Measurements from ENCODE around the gene CDH23.

Gene CDH23

GRCh38 chr10:71396084-71396710 is 523 bp upstream of the CDH23 start:
- Histone ChIP-seq H2AFZ (ENCODE audit: low read length) (peak overlapping the region; percentile 36; the same call in 1 of the 2 replicates), H3K79me2 (ENCODE audit: insufficient read depth, low read length) (no peaks in the 10 kb centered on the region), H3F3A (ENCODE audit: low read depth) (no peaks in the 10 kb centered on the region), H3K27me3 (ENCODE audit: insufficient read depth, low read length, poor library complexity, severe bottlenecking) (no peaks in the 10 kb centered on the region), H3K36me3 (ENCODE audit: insufficient read depth, low read length) (no peaks in the 10 kb centered on the region), H3K9me3 (ENCODE audit: insufficient read depth, low read depth, low read length) (no peaks in the 10 kb centered on the region), H4K20me1 (ENCODE audit: insufficient read depth, low read length, poor library complexity, severe bottlenecking) (no peaks in the 10 kb centered on the region), H3K4me2 (ENCODE audit: low read depth, low read length, poor library complexity, severe bottlenecking) (peak overlapping the region; percentile 49), H3K4me3 (ENCODE audit: low read length, poor library complexity, severe bottlenecking) (peak overlapping the region; percentile 66), H3K9ac (ENCODE audit: low read depth, low read length, poor library complexity, severe bottlenecking) (no peak overlapping the region), H3K9me2 (replicated peaks; ENCODE audit: low read depth, low read length) (no peaks in the 10 kb centered on the region), H3K4me1 (ENCODE audit: insufficient read depth, low read length, poor library complexity, severe bottlenecking) (peaks cover 3% of the 10 kb centered on the region)
- peak; percentile 35 for TF ChIP-seq CTCF (conservative IDR thresholded peaks at IDR 0.05; ENCODE audit: low read length)
- no peak for TF ChIP-seq EZH2phosphoT487 (IDR thresholded peaks at IDR 0.05; ENCODE audit: borderline replicate concordance)

GRCh38 chr10:71397296-71398212 is 834 bp downstream of the CDH23 start:
- Histone ChIP-seq H4K20me1 (ENCODE audit: insufficient read depth, low read length, poor library complexity, severe bottlenecking) (no peaks in the 10 kb centered on the region), H3K4me1 (ENCODE audit: insufficient read depth, low read length, poor library complexity, severe bottlenecking) (peaks cover 3% of the 10 kb centered on the region), H3K9ac (ENCODE audit: low read depth, low read length, poor library complexity, severe bottlenecking) (no peak overlapping the region), H3K4me3 (ENCODE audit: low read length, poor library complexity, severe bottlenecking) (no peak overlapping the region), H3K4me2 (ENCODE audit: low read depth, low read length, poor library complexity, severe bottlenecking) (no peak overlapping the region), H3K9me2 (replicated peaks; ENCODE audit: low read depth, low read length) (no peaks in the 10 kb centered on the region), H3F3A (ENCODE audit: low read depth) (no peaks in the 10 kb centered on the region), H3K27me3 (ENCODE audit: insufficient read depth, low read length, poor library complexity, severe bottlenecking) (no peaks in the 10 kb centered on the region), H3K9me3 (ENCODE audit: insufficient read depth, low read depth, low read length) (no peaks in the 10 kb centered on the region), H3K36me3 (ENCODE audit: insufficient read depth, low read length) (no peaks in the 10 kb centered on the region), H3K79me2 (ENCODE audit: insufficient read depth, low read length) (no peaks in the 10 kb centered on the region), H2AFZ (ENCODE audit: low read length) (no peak overlapping the region)
- TF ChIP-seq CTCF (conservative IDR thresholded peaks at IDR 0.05; ENCODE audit: low read length) (no peak), EZH2phosphoT487 (IDR thresholded peaks at IDR 0.05; ENCODE audit: borderline replicate concordance) (no peak)

- Histone ChIP-seq H2AFZ (ENCODE audit: low read length) (no peak overlapping the region), H3K4me3 (ENCODE audit: low read length, poor library complexity, severe bottlenecking) (no peak overlapping the region), H3K79me2 (ENCODE audit: insufficient read depth, low read length) (no peaks in the 10 kb centered on the region), H4K20me1 (ENCODE audit: insufficient read depth, low read length, poor library complexity, severe bottlenecking) (no peaks in the 10 kb centered on the region), H3K9ac (ENCODE audit: low read depth, low read length, poor library complexity, severe bottlenecking) (no peak overlapping the region), H3K27me3 (ENCODE audit: insufficient read depth, low read length, poor library complexity, severe bottlenecking) (no peaks in the 10 kb centered on the region), H3K4me1 (ENCODE audit: insufficient read depth, low read length, poor library complexity, severe bottlenecking) (peaks cover 3% of the 10 kb centered on the region), H3K36me3 (ENCODE audit: insufficient read depth, low read length) (no peaks in the 10 kb centered on the region), H3K9me3 (ENCODE audit: insufficient read depth, low read depth, low read length) (no peaks in the 10 kb centered on the region), H3F3A (ENCODE audit: low read depth) (no peaks in the 10 kb centered on the region), H3K4me2 (ENCODE audit: low read depth, low read length, poor library complexity, severe bottlenecking) (no peak overlapping the region), H3K9me2 (replicated peaks; ENCODE audit: low read depth, low read length) (no peaks in the 10 kb centered on the region)
- TF ChIP-seq EZH2phosphoT487 (IDR thresholded peaks at IDR 0.05; ENCODE audit: borderline replicate concordance) (no peak), CTCF (conservative IDR thresholded peaks at IDR 0.05; ENCODE audit: low read length) (no peak)
Measured at GRCh38 chr10:71398976-71399375, 2.3 kb downstream of the CDH23 start.

Measured in Loucy (cell line).